ENCODE data around the gene DGKQ. TPM values are rescaled to one million over a fixed set of nuclear protein-coding genes. Genes with fewer than 3 reads are reported as not detected.

DGKQ gene
- total and polyA plus RNA-seq, 9 of the 15 experiments (the other 6 are each of a cell fraction or from before 2014, with no cell fraction given): 0.17 to 22.0 (median 5.6) TPM

DNA sequence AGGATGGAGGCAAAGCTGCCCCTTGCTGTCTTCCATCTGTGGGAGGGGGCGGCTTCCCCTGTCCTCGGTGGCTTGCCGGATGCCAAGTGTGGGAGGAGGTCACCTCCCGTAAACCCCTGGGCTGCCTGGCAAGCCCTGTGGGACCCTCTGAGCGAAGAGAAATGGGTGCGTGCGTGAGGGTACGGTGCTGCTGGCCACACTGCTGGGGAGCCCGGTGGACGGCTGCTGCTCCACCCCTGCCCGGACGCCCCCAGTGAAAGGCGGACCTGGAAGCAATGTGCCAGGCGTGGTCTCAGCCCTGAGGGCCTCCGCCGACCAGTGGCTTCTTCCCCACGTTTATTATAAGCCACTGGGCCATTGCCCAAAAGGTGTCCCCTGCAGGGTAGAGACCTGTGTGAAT lies 8.9 kb upstream of the DGKQ start:
- ATAC-seq (no peak), FAIRE-seq (no peak), DNase-seq (ENCODE audit: extremely low read depth in 1 of 4, low spot score in 3 of 4) (no peak)
- H3K4me1 ChIP-seq (replicated peaks in 1 of 2; ENCODE audit: control insufficient read depth in 2 of 2, insufficient read depth in 2 of 2, low read length in 2 of 2): peaks cover 40 to 54% of the 10 kb centered on the region in 2 experiments
- H3K4me3 ChIP-seq: no peak overlapping the region
- 88% methylated on average over 12 of the region's 17 CpGs for WGBS (ENCODE audit: insufficient coverage, low coverage, missing lambda C conversion rate)
- no peak overlapping the region for H2AFZ ChIP-seq (ENCODE audit: low read depth, low read length)
- no peaks in the 10 kb centered on the region for H4K20me1 ChIP-seq (replicated peaks; ENCODE audit: control insufficient read depth, insufficient read depth, low read length)
- H3K27ac ChIP-seq (ENCODE audit: extremely low read depth, low read depth, low read length): no peak overlapping the region
- peaks cover 23% of the 10 kb centered on the region for H3K79me2 ChIP-seq (ENCODE audit: control insufficient read depth, insufficient read depth, low read length)
- H3K9me3 ChIP-seq (replicated peaks; ENCODE audit: control insufficient read depth, insufficient read depth, low read depth, low read length): no peaks in the 10 kb centered on the region
- TF ChIP-seq, protein P1, sequence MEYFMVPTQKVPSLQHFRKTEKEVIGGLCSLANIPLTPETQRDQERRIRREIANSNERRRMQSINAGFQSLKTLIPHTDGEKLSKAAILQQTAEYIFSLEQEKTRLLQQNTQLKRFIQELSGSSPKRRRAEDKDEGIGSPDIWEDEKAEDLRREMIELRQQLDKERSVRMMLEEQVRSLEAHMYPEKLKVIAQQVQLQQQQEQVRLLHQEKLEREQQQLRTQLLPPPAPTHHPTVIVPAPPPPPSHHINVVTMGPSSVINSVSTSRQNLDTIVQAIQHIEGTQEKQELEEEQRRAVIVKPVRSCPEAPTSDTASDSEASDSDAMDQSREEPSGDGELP (CRISPR knock-in tag; IDR thresholded peaks at IDR 0.05; ENCODE audit: borderline replicate concordance): no peak
- no peak for TF ChIP-seq WHSC1 (IDR thresholded peaks at IDR 0.05; ENCODE audit: low read length)
- no peak for TF ChIP-seq ZFPM2 (CRISPR knock-in tag; IDR thresholded peaks at IDR 0.05)
- peak; percentile 32; the same call in 1 of the 2 replicates for TF ChIP-seq RBFOX2 (IDR thresholded peaks at IDR 0.05; ENCODE audit: low read depth, low read length)
- in situ Hi-C loops (cut with MboI): no loop called here
- H3K36me3 ChIP-seq (ENCODE audit: control insufficient read depth, insufficient read depth, low read length): no peaks in the 10 kb centered on the region
- no peak overlapping the region for H3K4me2 ChIP-seq (ENCODE audit: insufficient read depth, low read length)
- BruUV-seq (replicated peaks): no TSS peak
- POLR2A ChIA-PET: no interaction called here
- peak overlapping the region in 1 of 2 experiments; percentile 75; a peak in 1 of 4 replicates for H3K9ac ChIP-seq (ENCODE audit: insufficient read depth in 1 of 2, low read depth in 2 of 2, low read length in 2 of 2)
- H3K9me1 ChIP-seq (ENCODE audit: control insufficient read depth, insufficient read depth, low read length): no peaks in the 10 kb centered on the region
- CTCF ChIA-PET (ENCODE audit: low intra/inter-chr PET ratio): no interaction called here
- H3K27me3 ChIP-seq (ENCODE audit: control insufficient read depth in 2 of 2, insufficient read depth in 2 of 2, low read length in 2 of 2): no peaks in the 10 kb centered on the region
- intact Hi-C loops (cut with micrococcal nuclease): loop anchor here (10.0 kb wide), 2 partner anchors 217 to 297 kb away; partner anchors contain the start of gene SLC49A3
